HepG2 (cell line): ENCODE results near the gene UCKL1. TPM values are rescaled to one million over a fixed set of nuclear protein-coding genes. Genes with fewer than 3 reads are reported as not detected.

Experiments used
- ARNT ChIP-seq: fragments of 450-650 bp; IDR thresholded peaks from 2 replicates; pipeline ENCODE4 v1.6.1; 2017
- GLMP ChIP-seq: sonication (generic); formaldehyde crosslinking; IDR thresholded peaks from 2 replicates; pipeline ENCODE4 v1.9.0; 2021; ENCODE audit warnings: missing genetic modification reagents, mild to moderate bottlenecking, borderline replicate concordance
- HBP1 ChIP-seq: IDR thresholded peaks from 2 replicates; pipeline ENCODE4 v1.6.1; 2016; ENCODE audit warnings: low read depth, control low read depth
- KDM3A ChIP-seq: IDR thresholded peaks from 2 replicates; pipeline ENCODE4 v1.6.1; 2018; ENCODE audit warnings: low read depth, missing compliant biosample characterization
- KDM6A ChIP-seq: IDR thresholded peaks from 2 replicates; pipeline ENCODE4 v1.6.1; 2016; ENCODE audit warnings: low read depth
- MIER2 ChIP-seq: IDR thresholded peaks from 2 replicates; pipeline ENCODE4 v1.6.1; 2016; ENCODE audit warnings: missing biosample characterization, missing genetic modification reagents
- PHF8 ChIP-seq: sonication (generic); formaldehyde crosslinking; IDR thresholded peaks from 2 replicates; pipeline ENCODE4 v1.5.0; 2020; ENCODE audit warnings: missing genetic modification reagents
- SMYD3 ChIP-seq: sonication (generic); formaldehyde crosslinking; IDR thresholded peaks from 2 replicates; pipeline ENCODE4 v1.8.1; 2023; ENCODE audit warnings: mild to moderate bottlenecking, missing genetic modification reagents
- ZFP62 ChIP-seq: sonication (generic); formaldehyde crosslinking; IDR thresholded peaks from 2 replicates; pipeline ENCODE4 v1.4.0; 2020; ENCODE audit warnings: missing genetic modification reagents
- ZFY ChIP-seq: sonication (generic); formaldehyde crosslinking; IDR thresholded peaks from 2 replicates; pipeline ENCODE4 v1.4.0; 2020; ENCODE audit warnings: missing genetic modification reagents
- ZKSCAN1 ChIP-seq: fragments of 150-350 bp; IDR thresholded peaks from 2 replicates; pipeline ENCODE4 v1.6.1; 2014; ENCODE audit warnings: low read length
- ZNF253 ChIP-seq: sonication (generic); formaldehyde crosslinking; IDR thresholded peaks from 2 replicates; pipeline ENCODE4 v1.8.0; 2022; ENCODE audit warnings: mild to moderate bottlenecking, missing genetic modification reagents, borderline replicate concordance
- ZNF317 ChIP-seq: sonication (generic); formaldehyde crosslinking; IDR thresholded peaks from 2 replicates; pipeline ENCODE4 v1.5.0; 2020; ENCODE audit warnings: mild to moderate bottlenecking, missing genetic modification reagents
- ZNF569 ChIP-seq: sonication (generic); formaldehyde crosslinking; IDR thresholded peaks from 2 replicates; pipeline ENCODE4 v1.5.0; 2020; ENCODE audit warnings: mild to moderate bottlenecking, missing genetic modification reagents, moderate library complexity, borderline replicate concordance
- polyA plus RNA-seq, 8 experiments: library from polyadenylated mRNA; depleted of rRNA in 3 of 8; stranded (reverse) in 7 of 8; unstranded in 1 of 8; fragments of >200 nt; fragmentation: Illumina TruSeq in 4 of 8; extraction: Trizol in 4 of 8; gene quantifications; 2 replicates each; pipeline versions ENCODE4 v1.2.1 to v1.2.3, GENCODE V29; 2011 to 2016; ENCODE audit warnings: low read depth in 4 of 8, missing spikeins in 1 of 8, mixed read lengths in 1 of 8; ENCODE audit not compliant: insufficient read depth in 1 of 8
- total RNA-seq, 5 experiments: library from RNA; depleted of rRNA; stranded (reverse); fragments of >200 nt; fragmentation: Illumina TruSeq; extraction: Trizol; gene quantifications; 2 replicates each; pipeline ENCODE4 v1.2.3, GENCODE V29; 2016; ENCODE audit warnings: low read depth in 1 of 5
- TF ChIP-seq, protein P1 (sequence below): sonication (generic); formaldehyde crosslinking; IDR thresholded peaks from 2 replicates; pipeline ENCODE4 v1.4.0; 2020; ENCODE audit warnings: missing genetic modification reagents
- TF ChIP-seq, protein P2 (sequence below): sonication (generic); formaldehyde crosslinking; IDR thresholded peaks from 2 replicates; pipeline ENCODE4 v1.5.1; 2020; ENCODE audit warnings: missing genetic modification reagents, mild to moderate bottlenecking, borderline replicate concordance

The UCKL1 gene
- total and polyA plus RNA-seq, 2 of the 13 experiments (the other 11 are each of a cell fraction or from before 2014, with no cell fraction given), result 50.2 to 126 TPM

DNA sequence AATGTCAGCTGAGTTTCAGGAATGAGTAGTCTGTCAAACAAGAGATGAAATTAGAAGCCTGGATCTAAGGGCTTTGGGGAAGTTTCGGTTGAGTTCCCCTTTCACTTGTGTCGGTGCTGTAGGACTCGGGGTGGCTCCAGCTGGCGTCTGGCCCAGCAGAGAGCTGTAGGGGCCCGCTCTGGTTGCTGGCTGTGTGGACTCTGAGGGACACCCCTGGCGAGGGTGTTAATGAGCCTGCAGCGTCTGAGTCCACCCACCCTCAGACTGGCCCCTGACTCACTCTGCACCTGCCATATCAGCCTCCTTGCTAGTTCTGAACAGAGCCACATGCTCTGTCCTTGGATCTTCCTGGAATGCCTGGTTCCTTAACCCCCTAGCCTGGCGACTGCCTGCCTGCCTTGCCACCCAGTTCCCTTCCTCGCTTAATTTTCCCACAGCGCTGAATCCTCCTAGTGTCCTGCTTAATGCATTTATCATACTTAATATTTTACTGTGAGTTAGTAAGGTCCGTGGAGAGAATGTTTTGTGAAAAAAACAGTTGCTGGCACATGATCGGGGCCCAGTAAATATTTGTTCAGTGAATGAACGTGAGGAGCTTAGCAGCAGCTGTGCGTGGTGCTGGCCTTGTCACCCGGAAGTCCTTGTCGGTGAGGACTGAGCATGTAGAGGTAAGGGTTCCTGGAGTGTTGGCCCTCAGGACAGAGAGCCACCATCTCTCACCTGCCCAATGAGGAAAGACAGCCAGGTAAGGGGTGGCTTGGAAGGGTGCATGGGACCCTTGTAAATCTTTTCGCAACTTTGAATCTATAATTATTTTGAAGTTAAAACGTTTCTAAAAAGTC is 59.7 kb downstream of the UCKL1 start (continued):
- TF ChIP-seq ZNF317 (CRISPR knock-in tag) (no peak), GLMP (CRISPR knock-in tag) (no peak), ZNF569 (CRISPR knock-in tag) (no peak), KDM3A (CRISPR knock-in tag) (0 out of 2 replicates have a peak, but pooled peaks have one; percentile 51), ZKSCAN1 (no peak), PHF8 (CRISPR knock-in tag) (peak; percentile 58), ZFY (peak; percentile 79), ZFP62 (peak; percentile 48; the same call in 1 of the 2 replicates), ZNF253 (CRISPR knock-in tag) (no peak), MIER2 (CRISPR knock-in tag) (no peak), SMYD3 (peak; percentile 91; the same call in 1 of the 2 replicates), ARNT (no peak), HBP1 (CRISPR knock-in tag) (no peak; the same call in 1 of the 2 replicates), KDM6A (CRISPR knock-in tag) (0 out of 2 replicates have a peak, but pooled peaks have one; percentile 11)
- TF ChIP-seq, protein P1, sequence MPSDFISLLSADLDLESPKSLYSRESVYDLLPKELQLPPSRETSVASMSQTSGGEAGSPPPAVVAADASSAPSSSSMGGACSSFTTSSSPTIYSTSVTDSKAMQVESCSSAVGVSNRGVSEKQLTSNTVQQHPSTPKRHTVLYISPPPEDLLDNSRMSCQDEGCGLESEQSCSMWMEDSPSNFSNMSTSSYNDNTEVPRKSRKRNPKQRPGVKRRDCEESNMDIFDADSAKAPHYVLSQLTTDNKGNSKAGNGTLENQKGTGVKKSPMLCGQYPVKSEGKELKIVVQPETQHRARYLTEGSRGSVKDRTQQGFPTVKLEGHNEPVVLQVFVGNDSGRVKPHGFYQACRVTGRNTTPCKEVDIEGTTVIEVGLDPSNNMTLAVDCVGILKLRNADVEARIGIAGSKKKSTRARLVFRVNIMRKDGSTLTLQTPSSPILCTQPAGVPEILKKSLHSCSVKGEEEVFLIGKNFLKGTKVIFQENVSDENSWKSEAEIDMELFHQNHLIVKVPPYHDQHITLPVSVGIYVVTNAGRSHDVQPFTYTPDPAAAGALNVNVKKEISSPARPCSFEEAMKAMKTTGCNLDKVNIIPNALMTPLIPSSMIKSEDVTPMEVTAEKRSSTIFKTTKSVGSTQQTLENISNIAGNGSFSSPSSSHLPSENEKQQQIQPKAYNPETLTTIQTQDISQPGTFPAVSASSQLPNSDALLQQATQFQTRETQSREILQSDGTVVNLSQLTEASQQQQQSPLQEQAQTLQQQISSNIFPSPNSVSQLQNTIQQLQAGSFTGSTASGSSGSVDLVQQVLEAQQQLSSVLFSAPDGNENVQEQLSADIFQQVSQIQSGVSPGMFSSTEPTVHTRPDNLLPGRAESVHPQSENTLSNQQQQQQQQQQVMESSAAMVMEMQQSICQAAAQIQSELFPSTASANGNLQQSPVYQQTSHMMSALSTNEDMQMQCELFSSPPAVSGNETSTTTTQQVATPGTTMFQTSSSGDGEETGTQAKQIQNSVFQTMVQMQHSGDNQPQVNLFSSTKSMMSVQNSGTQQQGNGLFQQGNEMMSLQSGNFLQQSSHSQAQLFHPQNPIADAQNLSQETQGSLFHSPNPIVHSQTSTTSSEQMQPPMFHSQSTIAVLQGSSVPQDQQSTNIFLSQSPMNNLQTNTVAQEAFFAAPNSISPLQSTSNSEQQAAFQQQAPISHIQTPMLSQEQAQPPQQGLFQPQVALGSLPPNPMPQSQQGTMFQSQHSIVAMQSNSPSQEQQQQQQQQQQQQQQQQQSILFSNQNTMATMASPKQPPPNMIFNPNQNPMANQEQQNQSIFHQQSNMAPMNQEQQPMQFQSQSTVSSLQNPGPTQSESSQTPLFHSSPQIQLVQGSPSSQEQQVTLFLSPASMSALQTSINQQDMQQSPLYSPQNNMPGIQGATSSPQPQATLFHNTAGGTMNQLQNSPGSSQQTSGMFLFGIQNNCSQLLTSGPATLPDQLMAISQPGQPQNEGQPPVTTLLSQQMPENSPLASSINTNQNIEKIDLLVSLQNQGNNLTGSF (CRISPR knock-in tag), result peak; percentile 61; the same call in 1 of the 2 replicates
- TF ChIP-seq, protein P2, sequence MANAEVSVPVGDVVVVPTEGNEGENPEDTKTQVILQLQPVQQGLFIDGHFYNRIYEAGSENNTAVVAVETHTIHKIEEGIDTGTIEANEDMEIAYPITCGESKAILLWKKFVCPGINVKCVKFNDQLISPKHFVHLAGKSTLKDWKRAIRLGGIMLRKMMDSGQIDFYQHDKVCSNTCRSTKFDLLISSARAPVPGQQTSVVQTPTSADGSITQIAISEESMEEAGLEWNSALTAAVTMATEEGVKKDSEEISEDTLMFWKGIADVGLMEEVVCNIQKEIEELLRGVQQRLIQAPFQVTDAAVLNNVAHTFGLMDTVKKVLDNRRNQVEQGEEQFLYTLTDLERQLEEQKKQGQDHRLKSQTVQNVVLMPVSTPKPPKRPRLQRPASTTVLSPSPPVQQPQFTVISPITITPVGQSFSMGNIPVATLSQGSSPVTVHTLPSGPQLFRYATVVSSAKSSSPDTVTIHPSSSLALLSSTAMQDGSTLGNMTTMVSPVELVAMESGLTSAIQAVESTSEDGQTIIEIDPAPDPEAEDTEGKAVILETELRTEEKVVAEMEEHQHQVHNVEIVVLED (CRISPR knock-in tag), result peak; percentile 86; the same call in 1 of the 2 replicates
